Measurements from ENCODE around the gene EXOC6B.

EXOC6B gene

DNA sequence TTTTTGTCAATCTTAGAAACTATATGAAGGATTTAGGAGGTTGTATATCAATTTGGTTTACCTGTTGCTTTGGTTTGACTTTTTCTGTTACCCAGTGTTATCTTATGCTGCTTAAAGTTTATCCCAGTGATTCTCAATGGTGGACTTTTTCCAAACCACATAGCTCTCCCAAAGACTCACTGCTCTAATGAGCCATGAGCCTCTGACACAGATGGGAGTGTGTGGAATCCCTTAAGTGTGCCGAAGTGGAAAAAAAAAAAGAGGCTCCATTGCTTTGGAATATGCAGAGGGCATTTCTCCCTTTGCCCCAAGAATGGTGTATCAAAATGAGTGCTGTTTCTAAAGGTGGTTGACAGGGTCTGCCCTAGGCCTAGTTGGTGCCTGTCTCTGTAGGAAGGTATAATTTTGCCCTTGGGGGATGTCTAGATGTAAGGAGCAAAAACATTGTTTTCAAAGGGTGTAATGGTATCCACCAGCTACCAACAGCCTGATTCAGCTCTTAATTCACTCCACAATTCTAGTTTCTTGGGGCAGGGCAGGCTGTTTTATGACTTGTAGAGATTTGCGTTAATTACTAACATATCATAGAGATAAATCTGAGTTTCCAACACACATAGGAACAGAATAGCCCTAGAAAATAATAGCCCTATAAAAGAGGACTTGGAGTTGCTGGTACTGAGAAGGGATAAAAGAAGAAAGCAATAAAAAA, 613.9 kb downstream of the EXOC6B start:
- Histone ChIP-seq H3K79me2 (ENCODE audit: control insufficient read depth, insufficient read depth, low read length) (no peaks in the 10 kb centered on the region), H4K8ac (ENCODE audit: low read depth, low read length) (no peak overlapping the region), H2BK5ac (ENCODE audit: low read length) (no peak overlapping the region), H3K79me1 (ENCODE audit: low read length) (no peaks in the 10 kb centered on the region), H4K5ac (ENCODE audit: low read length) (no peak overlapping the region), H2BK15ac (replicated peaks; ENCODE audit: low read depth) (no peak overlapping the region), H3K23ac (ENCODE audit: low read length) (no peak overlapping the region), H2BK120ac (ENCODE audit: low read depth, low read length) (no peak overlapping the region), H3K4me2 (ENCODE audit: low read length) (no peak overlapping the region), H3K4me3 (ENCODE audit: low read length) (no peak overlapping the region), H3K27ac (ENCODE audit: low read depth, low read length) (no peak overlapping the region), H3K18ac (ENCODE audit: low read length) (no peak overlapping the region), H3K4ac (ENCODE audit: low read depth, low read length) (no peak overlapping the region), H3K56ac (ENCODE audit: low read length) (no peak overlapping the region), H3K9ac (ENCODE audit: low read length) (no peak overlapping the region), H3K27me3 (ENCODE audit: insufficient read depth, low read length, poor library complexity) (no peaks in the 10 kb centered on the region), H3K4me1 (ENCODE audit: control insufficient read depth, low read depth, low read length) (peaks cover 3% of the 10 kb centered on the region), H2AK5ac (ENCODE audit: low read length) (no peak overlapping the region), H3K36me3 (ENCODE audit: control insufficient read depth, insufficient read depth, low read length) (no peaks in the 10 kb centered on the region)
- no peak for DNase-seq
- WGBS (ENCODE audit: extremely low coverage, insufficient coverage, low lambda C conversion rate) = no CpG with 5 or more reads among the region's 2 CpGs

DNA sequence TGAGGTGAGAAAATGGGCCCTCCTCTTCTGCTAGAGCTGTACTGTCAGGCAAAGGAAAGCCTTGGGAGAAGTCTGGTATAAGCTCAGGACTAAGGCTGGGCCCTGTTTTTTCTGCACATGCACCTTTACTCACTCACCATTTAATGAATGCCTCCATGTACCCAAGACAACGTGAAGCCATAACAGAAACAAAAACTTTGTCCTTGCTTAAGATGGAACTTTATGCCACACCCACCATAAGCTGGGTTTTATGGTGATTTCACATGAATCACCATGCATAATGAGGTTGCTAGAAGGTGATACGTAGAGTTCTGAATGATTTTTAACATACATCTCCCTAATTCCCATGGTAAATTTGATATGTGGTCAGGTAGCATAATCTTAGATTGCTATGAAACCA, 614.5 kb downstream of the EXOC6B start:
- no peak overlapping the region for H3K56ac ChIP-seq (ENCODE audit: low read length)
- no peak overlapping the region for H2AK5ac ChIP-seq (ENCODE audit: low read length)
- no peak overlapping the region for H3K9ac ChIP-seq (ENCODE audit: low read length)
- no peaks in the 10 kb centered on the region for H3K79me2 ChIP-seq (ENCODE audit: control insufficient read depth, insufficient read depth, low read length)
- no peak overlapping the region for H3K27ac ChIP-seq (ENCODE audit: low read depth, low read length)
- H3K79me1 ChIP-seq (ENCODE audit: low read length) = no peaks in the 10 kb centered on the region
- no peaks in the 10 kb centered on the region for H3K27me3 ChIP-seq (ENCODE audit: insufficient read depth, low read length, poor library complexity)
- H3K4me1 ChIP-seq (ENCODE audit: control insufficient read depth, low read depth, low read length) = peaks cover 3% of the 10 kb centered on the region
- no peak overlapping the region for H2BK120ac ChIP-seq (ENCODE audit: low read depth, low read length)
- H3K4ac ChIP-seq (ENCODE audit: low read depth, low read length) = no peak overlapping the region
- H4K8ac ChIP-seq (ENCODE audit: low read depth, low read length) = no peak overlapping the region
- H2BK15ac ChIP-seq (replicated peaks; ENCODE audit: low read depth) = no peak overlapping the region
- H3K4me3 ChIP-seq (ENCODE audit: low read length) = no peak overlapping the region
- no peak overlapping the region for H3K23ac ChIP-seq (ENCODE audit: low read length)
- no peak overlapping the region for H3K4me2 ChIP-seq (ENCODE audit: low read length)
- no peak for DNase-seq
- H3K18ac ChIP-seq (ENCODE audit: low read length) = no peak overlapping the region
- WGBS (ENCODE audit: extremely low coverage, insufficient coverage, low lambda C conversion rate) = no CpG with 5 or more reads among the region's 2 CpGs
- no peak overlapping the region for H4K5ac ChIP-seq (ENCODE audit: low read length)
- no peak overlapping the region for H2BK5ac ChIP-seq (ENCODE audit: low read length)
- H3K36me3 ChIP-seq (ENCODE audit: control insufficient read depth, insufficient read depth, low read length) = no peaks in the 10 kb centered on the region

DNA sequence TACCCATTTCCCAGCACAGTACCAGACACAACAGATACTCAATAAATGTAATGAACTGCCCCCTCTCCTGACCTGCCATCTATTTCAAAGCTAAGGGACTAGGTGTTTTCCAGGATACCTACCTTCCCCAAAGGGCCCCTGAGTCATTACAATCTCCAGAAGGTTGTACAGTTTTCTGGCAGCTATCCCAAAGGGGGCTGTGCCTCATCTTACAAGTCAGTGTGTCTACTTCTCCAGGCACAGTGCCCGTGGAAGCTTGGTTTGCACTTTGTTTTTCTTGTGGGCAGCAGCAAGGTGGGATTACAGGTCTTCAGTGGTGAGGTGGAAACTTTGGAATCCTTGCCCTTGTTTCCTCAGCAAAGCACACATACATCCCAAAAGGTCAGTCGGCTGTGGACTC, 615.4 kb downstream of the EXOC6B start:
- Histone ChIP-seq H3K27ac (ENCODE audit: low read depth, low read length) (no peak overlapping the region), H4K8ac (ENCODE audit: low read depth, low read length) (no peak overlapping the region), H3K79me2 (ENCODE audit: control insufficient read depth, insufficient read depth, low read length) (no peaks in the 10 kb centered on the region), H2AK5ac (ENCODE audit: low read length) (no peak overlapping the region), H2BK15ac (replicated peaks; ENCODE audit: low read depth) (no peak overlapping the region), H3K4me3 (ENCODE audit: low read length) (no peak overlapping the region), H2BK120ac (ENCODE audit: low read depth, low read length) (no peak overlapping the region), H3K4ac (ENCODE audit: low read depth, low read length) (no peak overlapping the region), H3K23ac (ENCODE audit: low read length) (no peak overlapping the region), H2BK5ac (ENCODE audit: low read length) (no peak overlapping the region), H3K4me1 (ENCODE audit: control insufficient read depth, low read depth, low read length) (peaks cover 3% of the 10 kb centered on the region), H3K4me2 (ENCODE audit: low read length) (no peak overlapping the region), H3K9ac (ENCODE audit: low read length) (no peak overlapping the region), H3K79me1 (ENCODE audit: low read length) (no peaks in the 10 kb centered on the region), H3K27me3 (ENCODE audit: insufficient read depth, low read length, poor library complexity) (no peaks in the 10 kb centered on the region), H3K56ac (ENCODE audit: low read length) (no peak overlapping the region), H3K18ac (ENCODE audit: low read length) (no peak overlapping the region), H3K36me3 (ENCODE audit: control insufficient read depth, insufficient read depth, low read length) (no peaks in the 10 kb centered on the region), H4K5ac (ENCODE audit: low read length) (no peak overlapping the region)
- WGBS (ENCODE audit: extremely low coverage, insufficient coverage, low lambda C conversion rate) = no CpG with 5 or more reads among the region's 2 CpGs
- DNase-seq = no peak

DNA sequence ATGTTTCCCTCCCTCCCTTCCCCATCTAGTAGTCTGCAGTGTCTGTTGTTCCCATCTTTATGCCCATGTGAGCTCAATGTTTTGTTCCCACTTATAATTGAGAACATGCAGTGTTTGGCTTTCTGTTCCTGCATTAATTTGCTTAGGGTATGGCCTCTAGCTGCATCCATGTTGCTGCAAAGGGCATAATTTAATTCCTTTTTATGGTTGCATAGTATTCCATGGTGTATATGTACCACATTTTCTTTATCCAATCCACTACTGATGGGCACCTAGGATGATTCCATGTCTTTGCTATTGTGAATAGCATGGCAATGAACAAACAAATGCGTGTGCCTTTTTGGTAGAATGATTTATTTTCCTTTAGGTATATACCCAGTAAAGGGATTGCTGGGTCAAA, 617.6 kb downstream of the EXOC6B start:
- H3K36me3 ChIP-seq (ENCODE audit: control insufficient read depth, insufficient read depth, low read length) = no peaks in the 10 kb centered on the region
- H3K4ac ChIP-seq (ENCODE audit: low read depth, low read length) = no peak overlapping the region
- no peak overlapping the region for H4K8ac ChIP-seq (ENCODE audit: low read depth, low read length)
- H2AK5ac ChIP-seq (ENCODE audit: low read length) = no peak overlapping the region
- H3K9ac ChIP-seq (ENCODE audit: low read length) = no peak overlapping the region
- no CpG with 5 or more reads among the region's 1 CpG for WGBS (ENCODE audit: extremely low coverage, insufficient coverage, low lambda C conversion rate)
- no peak overlapping the region for H2BK5ac ChIP-seq (ENCODE audit: low read length)
- H3K27me3 ChIP-seq (ENCODE audit: insufficient read depth, low read length, poor library complexity) = no peaks in the 10 kb centered on the region
- H3K4me1 ChIP-seq (ENCODE audit: control insufficient read depth, low read depth, low read length) = no peaks in the 10 kb centered on the region
- no peak overlapping the region for H3K4me2 ChIP-seq (ENCODE audit: low read length)
- no peak overlapping the region for H3K27ac ChIP-seq (ENCODE audit: low read depth, low read length)
- no peak overlapping the region for H3K56ac ChIP-seq (ENCODE audit: low read length)
- no peak overlapping the region for H3K18ac ChIP-seq (ENCODE audit: low read length)
- DNase-seq = no peak
- H3K79me2 ChIP-seq (ENCODE audit: control insufficient read depth, insufficient read depth, low read length) = no peaks in the 10 kb centered on the region
- no peak overlapping the region for H2BK15ac ChIP-seq (replicated peaks; ENCODE audit: low read depth)
- no peak overlapping the region for H3K23ac ChIP-seq (ENCODE audit: low read length)
- H2BK120ac ChIP-seq (ENCODE audit: low read depth, low read length) = no peak overlapping the region
- H3K79me1 ChIP-seq (ENCODE audit: low read length) = no peaks in the 10 kb centered on the region
- no peak overlapping the region for H4K5ac ChIP-seq (ENCODE audit: low read length)
- no peak overlapping the region for H3K4me3 ChIP-seq (ENCODE audit: low read length)

DNA sequence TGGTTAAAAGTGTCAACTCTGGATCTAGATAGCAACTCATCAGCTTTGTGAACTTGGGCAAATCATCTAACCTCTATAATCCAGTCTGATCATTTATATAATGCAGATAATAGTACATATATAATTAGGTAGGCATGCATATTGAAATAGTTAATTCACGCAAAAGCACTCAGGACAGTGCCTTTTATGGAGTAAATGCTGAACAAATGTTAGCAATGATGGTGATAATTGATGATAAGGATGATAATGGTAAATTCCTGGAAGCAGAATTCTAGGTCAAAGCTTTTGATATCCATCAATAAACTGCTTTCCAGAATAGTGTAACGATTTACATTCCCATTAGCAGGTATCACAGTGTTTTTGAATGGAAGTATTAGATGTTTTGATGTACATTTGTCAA, 618.5 kb downstream of the EXOC6B start:
- no peak overlapping the region for H3K4ac ChIP-seq (ENCODE audit: low read depth, low read length)
- no peaks in the 10 kb centered on the region for H3K4me1 ChIP-seq (ENCODE audit: control insufficient read depth, low read depth, low read length)
- no peak overlapping the region for H3K18ac ChIP-seq (ENCODE audit: low read length)
- H3K9ac ChIP-seq (ENCODE audit: low read length) = no peak overlapping the region
- H2BK15ac ChIP-seq (replicated peaks; ENCODE audit: low read depth) = no peak overlapping the region
- H3K79me1 ChIP-seq (ENCODE audit: low read length) = no peaks in the 10 kb centered on the region
- H2BK5ac ChIP-seq (ENCODE audit: low read length) = no peak overlapping the region
- no peak overlapping the region for H3K27ac ChIP-seq (ENCODE audit: low read depth, low read length)
- H2AK5ac ChIP-seq (ENCODE audit: low read length) = no peak overlapping the region
- no peak overlapping the region for H3K4me3 ChIP-seq (ENCODE audit: low read length)
- no peaks in the 10 kb centered on the region for H3K36me3 ChIP-seq (ENCODE audit: control insufficient read depth, insufficient read depth, low read length)
- no peak overlapping the region for H3K23ac ChIP-seq (ENCODE audit: low read length)
- DNase-seq = no peak
- no peak overlapping the region for H3K4me2 ChIP-seq (ENCODE audit: low read length)
- H3K56ac ChIP-seq (ENCODE audit: low read length) = no peak overlapping the region
- no peak overlapping the region for H2BK120ac ChIP-seq (ENCODE audit: low read depth, low read length)
- WGBS (ENCODE audit: extremely low coverage, insufficient coverage, low lambda C conversion rate) = no CpG with 5 or more reads among the region's 2 CpGs
- H4K5ac ChIP-seq (ENCODE audit: low read length) = no peak overlapping the region
- H4K8ac ChIP-seq (ENCODE audit: low read depth, low read length) = no peak overlapping the region
- H3K27me3 ChIP-seq (ENCODE audit: insufficient read depth, low read length, poor library complexity) = no peaks in the 10 kb centered on the region
- H3K79me2 ChIP-seq (ENCODE audit: control insufficient read depth, insufficient read depth, low read length) = no peaks in the 10 kb centered on the region

DNA sequence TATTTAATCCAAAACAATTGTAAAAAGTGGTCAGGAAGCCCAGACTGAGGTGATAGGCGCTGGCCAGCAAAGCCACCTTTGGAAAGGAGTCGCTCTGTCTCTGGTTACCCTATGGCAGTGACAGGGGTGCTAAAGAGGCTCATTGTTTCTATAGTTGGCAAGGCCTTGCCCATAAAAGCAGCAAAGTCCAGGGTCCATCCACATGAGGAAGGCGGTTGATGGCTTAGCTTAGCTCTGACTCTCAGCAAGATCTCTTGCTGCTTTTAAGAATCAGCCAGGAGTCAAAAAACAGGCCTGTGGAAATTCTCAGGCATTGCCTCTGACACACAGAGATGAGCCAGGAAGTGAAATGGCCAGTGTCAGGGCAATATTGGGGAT, 620.3 kb downstream of the EXOC6B start:
- Histone ChIP-seq H3K4me3 (ENCODE audit: low read length) (no peak overlapping the region), H3K27ac (ENCODE audit: low read depth, low read length) (no peak overlapping the region), H2BK120ac (ENCODE audit: low read depth, low read length) (no peak overlapping the region), H3K27me3 (ENCODE audit: insufficient read depth, low read length, poor library complexity) (no peaks in the 10 kb centered on the region), H2AK5ac (ENCODE audit: low read length) (no peak overlapping the region), H3K4me2 (ENCODE audit: low read length) (no peak overlapping the region), H3K4ac (ENCODE audit: low read depth, low read length) (no peak overlapping the region), H3K23ac (ENCODE audit: low read length) (no peak overlapping the region), H3K4me1 (ENCODE audit: control insufficient read depth, low read depth, low read length) (no peaks in the 10 kb centered on the region), H3K36me3 (ENCODE audit: control insufficient read depth, insufficient read depth, low read length) (no peaks in the 10 kb centered on the region), H2BK5ac (ENCODE audit: low read length) (no peak overlapping the region), H2BK15ac (replicated peaks; ENCODE audit: low read depth) (no peak overlapping the region), H4K5ac (ENCODE audit: low read length) (no peak overlapping the region), H4K8ac (ENCODE audit: low read depth, low read length) (no peak overlapping the region), H3K9ac (ENCODE audit: low read length) (no peak overlapping the region), H3K56ac (ENCODE audit: low read length) (no peak overlapping the region), H3K79me1 (ENCODE audit: low read length) (no peaks in the 10 kb centered on the region), H3K18ac (ENCODE audit: low read length) (no peak overlapping the region), H3K79me2 (ENCODE audit: control insufficient read depth, insufficient read depth, low read length) (no peaks in the 10 kb centered on the region)
- WGBS (ENCODE audit: extremely low coverage, insufficient coverage, low lambda C conversion rate) = no CpG with 5 or more reads among the region's 3 CpGs
- DNase-seq = no peak
